Natural killer cell (primary cell): Measurements from ENCODE around the gene ANKS3. TPM values are rescaled to one million over a fixed set of nuclear protein-coding genes. Genes with fewer than 3 reads are reported as not detected.

Experiments used
- ATAC-seq, 3 donors: fragments of 150-1000 bp in 2 of 3; fragments of 200-7000 bp in 1 of 3; cut with Tn5 transposase; 1 replicate in 1 of 3; 2 replicates in 2 of 3; pipeline ENCODE4 v1.10.0; 2021; ENCODE audit warnings: mild to moderate bottlenecking in 2 of 3, moderate library complexity in 2 of 3
- DNase-seq, 2 donors: peaks; one replicate each; pipeline versions ENCODE4 v3.0.0 to v3.0.0-alpha.2; 2013 to 2021; ENCODE audit warnings: mixed read lengths in 1 of 2
- H3K27ac ChIP-seq: one replicate; pipeline ENCODE4 v1.5.1; 2013; ENCODE audit warnings: mild to moderate bottlenecking, low read length
- H3K27me3 ChIP-seq: one replicate; pipeline ENCODE4 v1.6.1; 2013; ENCODE audit warnings: low read length; ENCODE audit not compliant: control insufficient read depth, insufficient read depth
- H3K36me3 ChIP-seq: one replicate; pipeline ENCODE4 v1.6.1; 2013; ENCODE audit warnings: low read length; ENCODE audit not compliant: control insufficient read depth, insufficient read depth
- H3K4me1 ChIP-seq: one replicate; pipeline ENCODE4 v1.6.1; 2013; ENCODE audit warnings: low read length; ENCODE audit not compliant: control insufficient read depth, insufficient read depth
- H3K4me3 ChIP-seq: one replicate; pipeline ENCODE4 v1.5.1; 2013; ENCODE audit warnings: low read length
- H3K9me3 ChIP-seq: one replicate; pipeline ENCODE4 v1.6.1; 2013; ENCODE audit warnings: low read length; ENCODE audit not compliant: control insufficient read depth, insufficient read depth
- H3K27ac Mint-ChIP-seq, 2 donors: one replicate each; pipeline ENCODE4 v1.8.0; 2022; ENCODE audit warnings: mild to moderate bottlenecking in 2 of 2, mixed read lengths in 2 of 2, moderate library complexity in 1 of 2
- H3K27me3 Mint-ChIP-seq, 2 donors: one replicate each; pipeline ENCODE4 v1.8.0; 2022; ENCODE audit warnings: low read depth in 2 of 2, mixed read lengths in 2 of 2
- H3K36me3 Mint-ChIP-seq: one replicate; pipeline ENCODE4 v1.8.0; 2022; ENCODE audit warnings: mixed read lengths
- H3K4me1 Mint-ChIP-seq, 2 donors: one replicate each; pipeline ENCODE4 v1.8.0; 2022; ENCODE audit warnings: mixed read lengths in 2 of 2
- H3K4me3 Mint-ChIP-seq: one replicate; pipeline ENCODE4 v1.8.0; 2022; ENCODE audit warnings: mild to moderate bottlenecking, moderate library complexity, mixed read lengths
- H3K9me3 Mint-ChIP-seq, 2 donors: one replicate each; pipeline ENCODE4 v1.8.0; 2022; ENCODE audit warnings: mixed read lengths in 2 of 2
- CTCF ChIP-seq: fragments of 200-600 bp; IDR thresholded peaks from one replicate; pipeline ENCODE4 v1.8.0; 2022; ENCODE audit warnings: antibody characterized with exemption
- WGBS: methylation state at CpG from one replicate; pipeline ENCODE4 v1.1.7; 2013; ENCODE audit warnings: missing lambda C conversion rate; ENCODE audit not compliant: insufficient coverage; 5-methylcytosine and 5-hydroxymethylcytosine counted together
- intact Hi-C: fragments of 100-400 bp; cut with micrococcal nuclease; formaldehyde crosslinking; loops from one replicate; pipeline ENCODE4 v1.14.2; 2022
- total RNA-seq, 4 donors: library from RNA; stranded (reverse); fragments of 120-200 nt in 1 of 4; gene quantifications; one replicate each; pipeline versions ENCODE4 v1.2.3 to v1.2.4, GENCODE V29; 2013 to 2022

ANKS3 gene
- total RNA-seq, 3 donors from 2014 or later (not counting 1 experiment from before 2014, with no cell fraction given) = 19.7 to 20.8 (median 20.5) TPM

GRCh38 chr16:4752351-4753100, 18.5 kb upstream of the ANKS3 start:
- intact Hi-C loops = no loop called here
- DNase-seq (no peak), ATAC-seq (no peak)
- H3K4me1 Mint-ChIP-seq = peaks cover 7 to 8% of the 10 kb centered on the region in 2 donors
- no peaks in the 10 kb centered on the region for H3K4me1 ChIP-seq
- H3K9me3 ChIP-seq = no peaks in the 10 kb centered on the region
- H3K36me3 ChIP-seq = peaks cover 36% of the 10 kb centered on the region
- no peaks in the 10 kb centered on the region for H3K27me3 ChIP-seq
- H3K9me3 Mint-ChIP-seq = no peaks in the 10 kb centered on the region
- WGBS = 94% methylated on average over 44 of the region's 44 CpGs
- H3K4me3 Mint-ChIP-seq = no peak overlapping the region
- no peak overlapping the region for H3K27ac Mint-ChIP-seq
- no peaks in the 10 kb centered on the region for H3K36me3 Mint-ChIP-seq
- no peaks in the 10 kb centered on the region for H3K27me3 Mint-ChIP-seq
- no peak overlapping the region for H3K4me3 ChIP-seq
- TF ChIP-seq CTCF = no peak
- H3K27ac ChIP-seq = no peak overlapping the region

- H3K4me1 Mint-ChIP-seq = peaks cover 10% of the 10 kb centered on the region in 2 donors
- Histone ChIP-seq H3K9me3 (no peaks in the 10 kb centered on the region), H3K4me1 (no peaks in the 10 kb centered on the region), H3K36me3 (peaks cover 36% of the 10 kb centered on the region), H3K27me3 (no peaks in the 10 kb centered on the region), H3K27ac (no peak overlapping the region), H3K4me3 (no peak overlapping the region)
- no peak for DNase-seq
- H3K9me3 Mint-ChIP-seq = no peaks in the 10 kb centered on the region
- H3K4me3 Mint-ChIP-seq = no peak overlapping the region
- H3K27ac Mint-ChIP-seq = no peak overlapping the region
- 97% methylated on average over 8 of the region's 8 CpGs for WGBS
- H3K27me3 Mint-ChIP-seq = no peaks in the 10 kb centered on the region
- TF ChIP-seq CTCF = no peak
- ATAC-seq = no peak
- no peaks in the 10 kb centered on the region for H3K36me3 Mint-ChIP-seq
- intact Hi-C loops = no loop called here
Measured at GRCh38 chr16:4750896-4751295, 16.8 kb upstream of the ANKS3 start.

GRCh38 chr16:4749700-4750257, 15.7 kb upstream of the ANKS3 start:
- no peak overlapping the region for H3K4me3 ChIP-seq
- no peak overlapping the region for H3K27ac ChIP-seq
- intact Hi-C loops = no loop called here
- peaks cover 30% of the 10 kb centered on the region for H3K36me3 ChIP-seq
- H3K27ac Mint-ChIP-seq = no peak overlapping the region
- no peak for TF ChIP-seq CTCF
- no peaks in the 10 kb centered on the region for H3K27me3 ChIP-seq
- DNase-seq (no peak), ATAC-seq (no peak)
- no peaks in the 10 kb centered on the region for H3K9me3 Mint-ChIP-seq
- H3K36me3 Mint-ChIP-seq = no peaks in the 10 kb centered on the region
- H3K27me3 Mint-ChIP-seq = no peaks in the 10 kb centered on the region
- H3K4me3 Mint-ChIP-seq = no peak overlapping the region
- H3K4me1 ChIP-seq = no peaks in the 10 kb centered on the region
- H3K9me3 ChIP-seq = no peaks in the 10 kb centered on the region
- WGBS = 90% methylated on average over 9 of the region's 10 CpGs
- H3K4me1 Mint-ChIP-seq = peaks cover 10% of the 10 kb centered on the region in 2 donors
